DMS79 (cell line): ENCODE measurements around the gene SHFL.

ENCODE experiments used
- DNase-seq: peaks from one replicate; lab custom pipeline; 2025; lab: John Stamatoyannopoulos, UW

The SHFL gene

GRCh38 chr19:10134040-10134439 lies 47.9 kb downstream of the SHFL start:
- no peak for DNase-seq

GRCh38 chr19:10135551-10136334 lies 49.6 kb downstream of the SHFL start:
- DNase-seq, result no peak

GRCh38 chr19:10136936-10137335 lies 50.8 kb downstream of the SHFL start:
- DNase-seq, result no peak

- no peak for DNase-seq
These were observed 51.9 kb downstream of the SHFL start for GRCh38 chr19:10137751-10138682.

DNA sequence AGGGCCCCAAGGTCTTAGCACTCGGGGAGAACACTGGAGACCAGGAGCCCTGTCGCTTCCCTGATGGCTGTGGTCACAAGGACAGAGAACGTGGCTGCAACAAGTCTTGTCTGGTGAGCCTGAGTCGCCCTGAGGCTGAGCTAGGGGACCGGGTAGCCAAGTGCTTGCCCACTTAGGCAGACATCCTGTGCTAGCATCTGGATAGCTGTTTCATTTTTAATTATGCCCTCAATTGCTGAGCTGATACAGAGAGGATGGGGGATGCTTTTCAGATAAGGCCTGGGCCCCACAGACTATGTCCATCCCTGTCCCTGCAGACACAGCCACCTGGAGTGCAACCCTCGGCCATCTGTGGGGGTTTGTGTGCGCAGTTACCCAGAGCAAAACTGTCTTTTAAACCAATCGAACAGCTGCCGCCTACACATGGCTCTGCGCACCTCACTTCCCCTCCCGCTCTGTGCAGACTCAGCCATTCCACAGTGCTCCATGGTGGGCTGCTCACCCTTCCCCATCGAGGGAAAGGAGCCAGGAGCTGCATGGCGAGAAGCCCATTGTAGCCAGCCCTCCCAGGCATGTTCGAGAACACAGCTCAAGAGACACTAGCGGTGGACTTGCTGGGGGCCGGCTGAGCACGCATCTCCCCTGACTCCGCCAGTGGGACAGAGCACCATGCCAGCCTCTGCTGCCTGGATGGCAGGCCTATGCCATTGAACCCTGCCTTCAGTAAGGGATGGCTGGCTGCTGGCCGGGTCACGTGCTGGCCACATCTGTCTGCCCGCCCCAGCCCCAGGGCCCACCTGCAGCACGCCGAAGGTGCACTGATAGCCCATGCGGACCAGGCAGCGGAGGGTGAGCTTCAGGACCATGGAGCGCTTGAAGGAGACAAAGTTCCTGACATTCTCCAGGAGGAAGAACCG lies 53.0 kb downstream of the SHFL start:
- no peak for DNase-seq

DNA sequence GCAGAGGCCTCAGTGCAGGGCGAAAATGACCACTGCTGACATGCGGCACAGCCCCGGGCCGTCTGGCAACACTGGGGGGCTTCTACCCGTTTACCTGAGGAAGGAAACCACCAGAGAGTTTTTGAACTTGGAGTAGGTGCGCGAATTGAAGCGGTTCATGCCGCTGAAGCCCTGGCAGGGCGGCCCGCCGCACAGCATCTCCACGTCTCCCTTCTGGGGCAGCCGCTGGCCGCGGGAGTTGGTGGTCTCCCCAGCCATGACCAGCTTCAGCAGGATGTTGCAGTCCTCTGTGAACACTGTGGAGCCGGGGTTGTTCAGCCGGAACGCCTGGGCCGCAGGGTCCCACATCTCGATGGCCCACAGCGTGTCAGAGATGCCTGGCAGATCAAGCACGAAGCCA lies 53.8 kb downstream of the SHFL start:
- no peak for DNase-seq

- no peak for DNase-seq
These were observed 55.4 kb downstream of the SHFL start for GRCh38 chr19:10141479-10141878.

- no peak for DNase-seq
These were observed 55.9 kb downstream of the SHFL start for GRCh38 chr19:10141973-10142372.
